ENCODE data around the gene GRAP. TPM values are rescaled to one million over a fixed set of nuclear protein-coding genes. Genes with fewer than 3 reads are reported as not detected.

GRAP gene
- total RNA-seq, 1 donor from 2014 or later, result not detected

GRCh38 chr17:19004421-19005136 lies 42.2 kb downstream of the GRAP start, which contains the start of gene FAM83G:
TSS of gene FAM83G (minus strand) at chr17:19004764. CDS start at chr17:19004041, 723 bp downstream.
- TF ChIP-seq, protein P1, sequence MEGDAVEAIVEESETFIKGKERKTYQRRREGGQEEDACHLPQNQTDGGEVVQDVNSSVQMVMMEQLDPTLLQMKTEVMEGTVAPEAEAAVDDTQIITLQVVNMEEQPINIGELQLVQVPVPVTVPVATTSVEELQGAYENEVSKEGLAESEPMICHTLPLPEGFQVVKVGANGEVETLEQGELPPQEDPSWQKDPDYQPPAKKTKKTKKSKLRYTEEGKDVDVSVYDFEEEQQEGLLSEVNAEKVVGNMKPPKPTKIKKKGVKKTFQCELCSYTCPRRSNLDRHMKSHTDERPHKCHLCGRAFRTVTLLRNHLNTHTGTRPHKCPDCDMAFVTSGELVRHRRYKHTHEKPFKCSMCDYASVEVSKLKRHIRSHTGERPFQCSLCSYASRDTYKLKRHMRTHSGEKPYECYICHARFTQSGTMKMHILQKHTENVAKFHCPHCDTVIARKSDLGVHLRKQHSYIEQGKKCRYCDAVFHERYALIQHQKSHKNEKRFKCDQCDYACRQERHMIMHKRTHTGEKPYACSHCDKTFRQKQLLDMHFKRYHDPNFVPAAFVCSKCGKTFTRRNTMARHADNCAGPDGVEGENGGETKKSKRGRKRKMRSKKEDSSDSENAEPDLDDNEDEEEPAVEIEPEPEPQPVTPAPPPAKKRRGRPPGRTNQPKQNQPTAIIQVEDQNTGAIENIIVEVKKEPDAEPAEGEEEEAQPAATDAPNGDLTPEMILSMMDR (IDR thresholded peaks at IDR 0.05; ENCODE audit: insufficient read depth, low read length, severe bottlenecking), result no peak
- DNase-seq (ENCODE audit: low read depth) (peak; percentile 74), FAIRE-seq (no peak)
- Histone ChIP-seq H3K27me3 (ENCODE audit: control insufficient read depth, insufficient read depth, low read length) (no peaks in the 10 kb centered on the region), H3K4me3 (ENCODE audit: low read depth, low read length) (peak within 1 kb of the TSS; percentile 81), H3K36me3 (ENCODE audit: control insufficient read depth, insufficient read depth, low read length) (peaks cover 15% of the 10 kb centered on the region)

DNA sequence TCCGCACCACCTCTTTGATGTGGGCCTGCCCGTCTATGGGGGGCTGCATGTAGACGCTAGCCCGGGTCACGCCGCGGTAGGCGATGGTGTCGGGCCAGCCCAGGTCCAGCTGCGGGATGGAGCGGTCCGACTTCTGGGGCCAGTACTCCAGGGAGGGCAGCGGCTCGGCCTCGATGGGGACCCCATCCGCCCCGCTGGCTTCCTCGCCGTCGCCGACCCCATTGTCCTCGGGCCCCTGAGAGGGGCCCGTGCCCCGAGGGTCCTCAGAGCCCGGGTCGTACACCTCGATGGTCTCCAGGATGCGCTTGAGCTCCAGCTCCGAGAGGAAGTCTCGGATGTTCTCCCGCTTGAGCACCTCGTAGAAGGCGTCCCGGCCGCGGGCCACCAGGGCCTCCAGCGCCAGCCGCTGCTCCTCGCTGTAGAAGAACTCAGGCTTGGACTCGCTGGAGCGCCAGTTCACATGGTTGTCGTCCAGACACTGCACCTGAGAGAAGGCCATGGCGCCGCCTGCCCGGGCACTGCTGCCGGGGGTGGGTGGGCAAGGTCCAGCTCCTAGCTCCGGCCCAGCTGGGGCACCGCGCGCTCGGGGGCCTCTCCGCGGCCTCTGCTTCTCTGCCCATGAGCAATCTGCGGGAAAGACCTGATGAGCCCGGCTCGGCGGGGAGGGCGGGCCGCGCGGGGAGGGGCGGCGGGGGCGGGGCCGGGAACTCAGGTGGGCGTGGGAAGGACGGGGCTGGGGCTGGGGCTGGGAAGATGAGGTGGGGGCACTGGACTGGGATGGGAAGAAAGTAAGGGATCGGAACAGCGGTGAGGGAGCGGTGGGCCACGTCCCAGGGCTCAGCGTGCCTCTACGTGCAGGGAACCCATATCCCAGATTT lies 43.0 kb downstream of the GRAP start:
- DNase-seq (ENCODE audit: low read depth) (peak; percentile 29), FAIRE-seq (no peak)
- TF ChIP-seq, protein P1 (IDR thresholded peaks at IDR 0.05; ENCODE audit: insufficient read depth, low read length, severe bottlenecking), result no peak
- H3K4me3 ChIP-seq (ENCODE audit: low read depth, low read length), result peak overlapping the region; percentile 81
- no peaks in the 10 kb centered on the region for H3K27me3 ChIP-seq (ENCODE audit: control insufficient read depth, insufficient read depth, low read length)
- H3K36me3 ChIP-seq (ENCODE audit: control insufficient read depth, insufficient read depth, low read length), result peaks cover 19% of the 10 kb centered on the region

GRCh38 chr17:19002805-19003542 lies 43.8 kb downstream of the GRAP start:
- Histone ChIP-seq H3K27me3 (ENCODE audit: control insufficient read depth, insufficient read depth, low read length) (no peaks in the 10 kb centered on the region), H3K36me3 (ENCODE audit: control insufficient read depth, insufficient read depth, low read length) (peaks cover 26% of the 10 kb centered on the region), H3K4me3 (ENCODE audit: low read depth, low read length) (peak overlapping the region; percentile 81)
- FAIRE-seq (peak; percentile 93), DNase-seq (ENCODE audit: low read depth) (peak; percentile 60)
- TF ChIP-seq, protein P1 (IDR thresholded peaks at IDR 0.05; ENCODE audit: insufficient read depth, low read length, severe bottlenecking), result no peak

DNA sequence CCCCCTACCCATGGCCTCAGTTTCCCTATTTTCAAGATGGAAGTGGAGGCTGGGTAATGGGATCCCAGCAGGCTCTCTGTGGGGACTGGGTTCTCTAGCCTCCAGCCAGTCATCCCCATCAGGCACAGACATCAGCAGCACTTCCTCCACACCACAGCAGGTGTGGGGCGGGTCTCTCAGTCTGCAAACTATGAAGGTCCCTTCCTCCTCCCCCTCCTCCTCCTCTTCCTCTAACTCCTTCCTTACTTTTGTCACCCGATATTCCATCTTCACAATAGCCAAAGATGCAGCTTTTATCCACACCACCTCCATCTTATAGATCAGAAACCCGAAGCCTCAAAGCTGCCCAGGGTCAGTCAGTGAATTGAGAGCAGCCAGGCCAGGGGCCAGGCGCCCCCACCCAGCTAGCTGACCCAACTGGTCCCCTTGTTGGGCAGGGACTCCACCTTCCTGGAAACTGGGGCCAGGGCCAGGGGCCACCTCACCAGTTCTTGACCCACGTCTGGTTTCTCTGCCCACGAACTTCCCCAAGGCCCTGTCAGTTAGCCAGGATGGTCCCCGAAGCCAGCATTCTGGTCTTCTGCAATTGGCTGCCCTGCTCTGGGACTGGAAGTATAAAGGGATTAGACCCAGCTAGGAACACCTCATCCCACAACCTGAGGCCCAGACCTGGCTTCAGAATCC lies 44.7 kb downstream of the GRAP start:
- peak overlapping the region; percentile 81 for H3K4me3 ChIP-seq (ENCODE audit: low read depth, low read length)
- peak; percentile 64 for FAIRE-seq
- TF ChIP-seq, protein P1 (IDR thresholded peaks at IDR 0.05; ENCODE audit: insufficient read depth, low read length, severe bottlenecking), result no peak

More for the DNA sequence above, 44.7 kb downstream of the GRAP start:
- Histone ChIP-seq H3K27me3 (ENCODE audit: control insufficient read depth, insufficient read depth, low read length) (no peaks in the 10 kb centered on the region), H3K36me3 (ENCODE audit: control insufficient read depth, insufficient read depth, low read length) (peaks cover 33% of the 10 kb centered on the region)
- no peak for DNase-seq (ENCODE audit: low read depth)

All from bronchial epithelial cell (primary cell).